Cardiac muscle cell (in vitro differentiated cells and primary cell): ENCODE data around the gene MARCHF9. TPM values are rescaled to one million over a fixed set of nuclear protein-coding genes. Genes with fewer than 3 reads are reported as not detected.

Experiments
- DNase-seq, 2 donors: peaks; one replicate each; pipeline versions ENCODE4 v3.0.0 to v3.0.0-alpha.2; 2010 to 2017; ENCODE audit warnings: low read depth in 1 of 2, low spot score in 1 of 2
- H3K27ac ChIP-seq: fragments of 200-600 bp; sonication (generic); 2 replicates; pipeline ENCODE4 v1.5.1; 2016
- H3K27me3 ChIP-seq: fragments of 200-600 bp; sonication (generic); 2 replicates; pipeline ENCODE4 v1.6.0; 2016; ENCODE audit warnings: control low read depth
- H3K36me3 ChIP-seq: fragments of 200-600 bp; sonication (generic); 2 replicates; pipeline ENCODE4 v1.5.1; 2016; ENCODE audit warnings: control low read depth
- H3K4me1 ChIP-seq: fragments of 200-600 bp; sonication (generic); 2 replicates; pipeline ENCODE4 v1.8.1; 2017; ENCODE audit warnings: low read depth, mild to moderate bottlenecking, mixed run types
- H3K4me3 ChIP-seq: fragments of 200-600 bp; sonication (generic); 2 replicates; pipeline ENCODE4 v1.5.1; 2016; ENCODE audit warnings: mild to moderate bottlenecking
- H3K9me3 ChIP-seq: fragments of 200-600 bp; sonication (generic); 2 replicates; pipeline ENCODE4 v1.5.1; 2017; ENCODE audit warnings: low read depth, mild to moderate bottlenecking, control low read depth
- CTCF ChIP-seq: IDR thresholded peaks from 2 replicates; pipeline ENCODE4 v1.5.1; 2012; ENCODE audit warnings: low read depth, mild to moderate bottlenecking, low read length
- polyA plus RNA-seq: library from polyadenylated mRNA; unstranded; fragments of >200 nt; fragmentation: Nextera tagmentation; extraction: Ambion mirVana; gene quantifications from 2 replicates; pipeline ENCODE4 v1.2.1, GENCODE V29; 2016
- total RNA-seq: library from RNA; depleted of rRNA; stranded (reverse); fragments of >200 nt; gene quantifications from 2 replicates; pipeline ENCODE4 v1.2.3, GENCODE V29; 2016

MARCHF9 gene
- total and polyA plus RNA-seq, 2 experiments from 2014 or later, result 9.0 to 21.9 TPM

DNA sequence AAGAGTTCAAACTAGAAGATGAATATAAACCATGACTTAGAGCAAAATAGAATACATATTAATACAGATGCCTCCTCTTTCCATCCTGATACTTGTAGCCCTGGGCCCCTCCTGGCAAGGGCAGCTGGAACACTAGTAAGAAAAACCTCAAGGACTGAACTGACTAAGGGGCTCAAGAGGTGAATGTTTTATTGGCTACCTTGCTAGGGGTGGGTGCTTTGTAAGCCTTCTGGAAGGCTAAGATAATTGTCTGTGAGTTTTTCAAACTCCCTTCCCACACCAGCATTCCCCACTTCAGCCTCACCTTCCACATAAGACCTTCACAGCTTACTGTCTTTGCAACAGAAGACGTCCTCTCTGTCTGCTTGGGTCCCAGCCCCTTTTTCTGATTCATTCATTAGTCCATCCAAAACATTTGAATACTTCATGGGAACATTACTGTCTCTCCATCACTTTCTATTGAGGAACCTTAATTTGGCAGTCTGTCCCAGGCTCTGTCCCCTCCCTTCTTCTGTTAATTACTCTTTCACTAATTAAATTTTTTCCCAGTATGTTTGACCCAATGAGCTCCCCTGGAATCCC, 1.1 kb upstream of the MARCHF9 start:
- H3K4me3 ChIP-seq, result no peak overlapping the region
- no peak overlapping the region for H3K27ac ChIP-seq
- TF ChIP-seq CTCF, result no peak
- DNase-seq, result no peak
- no peaks in the 10 kb centered on the region for H3K9me3 ChIP-seq
- H3K27me3 ChIP-seq, result peaks cover 21% of the 10 kb centered on the region
- H3K36me3 ChIP-seq, result peaks cover 18% of the 10 kb centered on the region
- H3K4me1 ChIP-seq, result peaks cover 12% of the 10 kb centered on the region

- H3K36me3 ChIP-seq, result peaks cover 15% of the 10 kb centered on the region
- no peak overlapping the region for H3K27ac ChIP-seq
- no peak for TF ChIP-seq CTCF
- peaks cover 21% of the 10 kb centered on the region for H3K27me3 ChIP-seq
- no peak for DNase-seq
- peak overlapping the region; percentile 83 for H3K4me3 ChIP-seq
- H3K9me3 ChIP-seq, result no peaks in the 10 kb centered on the region
- peaks cover 12% of the 10 kb centered on the region for H3K4me1 ChIP-seq
Measured at GRCh38 chr12:57755194-57755453, 221 bp downstream of the MARCHF9 start.

DNA sequence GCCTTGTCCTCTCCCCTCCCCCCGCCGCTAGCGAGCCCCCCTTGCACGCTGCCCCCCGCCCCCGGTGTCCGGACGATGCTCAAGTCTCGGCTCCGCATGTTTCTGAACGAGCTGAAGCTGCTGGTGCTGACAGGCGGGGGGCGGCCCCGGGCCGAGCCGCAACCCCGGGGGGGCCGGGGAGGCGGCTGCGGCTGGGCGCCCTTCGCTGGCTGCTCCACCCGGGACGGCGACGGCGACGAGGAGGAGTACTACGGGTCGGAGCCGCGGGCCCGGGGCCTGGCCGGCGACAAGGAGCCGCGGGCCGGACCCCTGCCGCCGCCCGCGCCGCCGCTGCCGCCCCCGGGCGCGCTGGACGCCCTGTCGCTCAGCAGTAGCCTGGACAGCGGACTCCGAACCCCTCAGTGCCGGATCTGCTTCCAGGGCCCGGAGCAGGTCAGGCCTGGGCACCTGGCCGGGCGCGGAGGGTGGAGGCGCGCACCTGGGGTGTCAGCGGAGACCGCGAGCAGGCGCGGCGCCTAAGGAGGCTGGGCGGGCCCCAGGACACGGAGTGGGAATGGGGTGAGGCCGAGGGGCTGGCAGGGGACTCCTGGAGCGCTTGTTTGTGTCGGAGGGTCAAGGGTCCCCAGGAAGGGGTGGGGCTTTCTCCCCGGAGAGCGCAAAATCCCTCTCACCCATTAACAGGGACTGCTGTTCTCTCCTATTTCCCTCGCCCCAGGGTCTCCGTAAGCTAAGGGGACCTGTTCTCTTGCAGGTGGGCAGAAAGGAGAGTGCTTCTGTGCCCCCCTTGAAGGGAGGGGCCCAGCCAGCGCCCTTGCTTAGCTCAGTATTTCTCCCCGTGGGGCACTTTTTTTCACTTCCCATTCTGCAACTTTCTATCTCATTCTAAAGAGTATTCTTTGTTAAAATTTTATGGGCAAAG, 810 bp downstream of the MARCHF9 start:
- Histone ChIP-seq H3K4me3 (peak overlapping the region; percentile 83), H3K27me3 (peaks cover 21% of the 10 kb centered on the region), H3K4me1 (peaks cover 12% of the 10 kb centered on the region), H3K27ac (no peak overlapping the region), H3K9me3 (no peaks in the 10 kb centered on the region), H3K36me3 (peaks cover 9% of the 10 kb centered on the region)
- TF ChIP-seq CTCF, result no peak
- DNase-seq, result peak in 1 of 2 donors; percentile 60

GRCh38 chr12:57756406-57757341, 1.8 kb downstream of the MARCHF9 start:
- Histone ChIP-seq H3K27me3 (peaks cover 26% of the 10 kb centered on the region), H3K4me1 (peaks cover 12% of the 10 kb centered on the region), H3K27ac (no peak overlapping the region), H3K9me3 (no peaks in the 10 kb centered on the region), H3K36me3 (peaks cover 7% of the 10 kb centered on the region), H3K4me3 (peak overlapping the region; percentile 83)
- DNase-seq, result peak; percentile 47 to 73
- peak; percentile 79 for TF ChIP-seq CTCF

- Histone ChIP-seq H3K4me1 (peaks cover 10% of the 10 kb centered on the region), H3K36me3 (peaks cover 7% of the 10 kb centered on the region), H3K4me3 (no peak overlapping the region), H3K27me3 (peaks cover 37% of the 10 kb centered on the region), H3K9me3 (no peaks in the 10 kb centered on the region), H3K27ac (no peak overlapping the region)
- DNase-seq, result no peak
- no peak for TF ChIP-seq CTCF
Measured at GRCh38 chr12:57757771-57758170, 2.9 kb downstream of the MARCHF9 start.
